GM12875 (cell line): Measurements from ENCODE around the gene SDK1.

ENCODE experiments used
- H3K4me3 ChIP-seq: one replicate; pipeline ENCODE4 v1.5.1; 2011; ENCODE audit warnings: low read depth, low read length, control low read depth
- TF ChIP-seq, protein P1 (sequence below): IDR thresholded peaks from 2 replicates; pipeline ENCODE4 v1.5.1; 2011; ENCODE audit warnings: low read depth, mild to moderate bottlenecking, control low read depth, inconsistent platforms, low read length, moderate library complexity, borderline replicate concordance; ENCODE audit not compliant: insufficient read depth

SDK1 gene

GRCh38 chr7:4145576-4145975 is 844.5 kb downstream of the SDK1 start:
- TF ChIP-seq, protein P1, sequence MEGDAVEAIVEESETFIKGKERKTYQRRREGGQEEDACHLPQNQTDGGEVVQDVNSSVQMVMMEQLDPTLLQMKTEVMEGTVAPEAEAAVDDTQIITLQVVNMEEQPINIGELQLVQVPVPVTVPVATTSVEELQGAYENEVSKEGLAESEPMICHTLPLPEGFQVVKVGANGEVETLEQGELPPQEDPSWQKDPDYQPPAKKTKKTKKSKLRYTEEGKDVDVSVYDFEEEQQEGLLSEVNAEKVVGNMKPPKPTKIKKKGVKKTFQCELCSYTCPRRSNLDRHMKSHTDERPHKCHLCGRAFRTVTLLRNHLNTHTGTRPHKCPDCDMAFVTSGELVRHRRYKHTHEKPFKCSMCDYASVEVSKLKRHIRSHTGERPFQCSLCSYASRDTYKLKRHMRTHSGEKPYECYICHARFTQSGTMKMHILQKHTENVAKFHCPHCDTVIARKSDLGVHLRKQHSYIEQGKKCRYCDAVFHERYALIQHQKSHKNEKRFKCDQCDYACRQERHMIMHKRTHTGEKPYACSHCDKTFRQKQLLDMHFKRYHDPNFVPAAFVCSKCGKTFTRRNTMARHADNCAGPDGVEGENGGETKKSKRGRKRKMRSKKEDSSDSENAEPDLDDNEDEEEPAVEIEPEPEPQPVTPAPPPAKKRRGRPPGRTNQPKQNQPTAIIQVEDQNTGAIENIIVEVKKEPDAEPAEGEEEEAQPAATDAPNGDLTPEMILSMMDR: no peak
- no peak overlapping the region for H3K4me3 ChIP-seq

DNA sequence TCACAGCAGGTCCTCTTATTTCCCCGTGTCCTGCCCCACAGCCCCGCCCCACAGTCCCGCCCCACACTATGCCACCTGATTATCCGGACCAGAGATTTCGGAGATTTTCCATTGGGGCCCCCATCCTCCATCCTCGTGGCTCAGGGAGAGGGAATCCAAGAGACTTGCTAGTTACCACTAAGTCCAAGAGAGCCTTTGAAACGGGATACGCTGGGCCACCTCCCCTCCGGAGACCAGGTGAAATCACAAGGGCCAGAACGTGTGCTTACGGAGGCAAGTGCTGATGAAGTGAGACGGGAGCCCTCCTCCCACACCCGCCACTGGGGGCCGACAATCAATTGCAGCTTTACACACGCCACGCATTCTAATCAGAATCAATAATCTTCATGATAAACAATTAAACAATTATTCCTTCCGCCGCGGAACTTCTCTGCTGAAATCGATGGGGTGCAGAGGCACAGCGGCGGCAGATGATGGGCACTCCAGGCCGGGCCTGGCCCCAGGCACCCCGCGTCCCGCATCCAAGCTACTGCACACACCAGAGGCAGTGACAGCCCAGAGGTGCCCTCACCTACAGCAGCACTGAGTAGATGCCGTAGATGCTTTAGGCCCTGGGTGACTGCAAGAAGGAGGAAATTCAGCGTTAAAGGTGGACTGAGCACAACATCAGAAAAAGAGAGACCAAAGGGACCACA is 847.0 kb downstream of the SDK1 start:
- H3K4me3 ChIP-seq: no peak overlapping the region
- TF ChIP-seq, protein P1: no peak

GRCh38 chr7:4149236-4149635 is 848.2 kb downstream of the SDK1 start:
- H3K4me3 ChIP-seq: no peak overlapping the region
- TF ChIP-seq, protein P1: no peak

DNA sequence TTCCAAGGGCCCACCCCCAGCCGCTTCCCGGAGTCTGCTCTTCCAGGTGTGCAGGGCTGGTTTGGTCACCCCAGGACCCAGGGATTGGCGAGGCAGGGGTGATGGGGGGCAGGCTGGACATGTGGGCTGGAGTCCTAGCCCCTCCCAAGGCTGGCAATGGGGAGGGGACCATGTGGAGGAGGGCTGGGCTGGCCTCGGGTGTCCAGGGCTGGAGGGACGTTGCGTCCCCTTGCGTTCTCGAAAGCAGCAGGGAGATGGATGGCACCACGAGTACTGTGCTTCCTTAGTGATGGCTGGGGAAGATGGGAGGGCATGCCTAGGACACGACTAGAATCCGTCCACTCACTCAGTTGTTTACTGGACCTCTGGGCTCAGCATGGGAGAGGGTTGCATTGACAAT is 848.6 kb downstream of the SDK1 start:
- TF ChIP-seq, protein P1: no peak
- H3K4me3 ChIP-seq: no peak overlapping the region

GRCh38 chr7:4150731-4151130 is 849.7 kb downstream of the SDK1 start:
- no peak overlapping the region for H3K4me3 ChIP-seq
- TF ChIP-seq, protein P1: no peak

- no peak overlapping the region for H3K4me3 ChIP-seq
Measured at GRCh38 chr7:4151524-4151923, 850.5 kb downstream of the SDK1 start.

More at GRCh38 chr7:4151524-4151923, 850.5 kb downstream of the SDK1 start:
- TF ChIP-seq, protein P1: no peak
